Measurements from ENCODE around the gene ORAI2.

DNA sequence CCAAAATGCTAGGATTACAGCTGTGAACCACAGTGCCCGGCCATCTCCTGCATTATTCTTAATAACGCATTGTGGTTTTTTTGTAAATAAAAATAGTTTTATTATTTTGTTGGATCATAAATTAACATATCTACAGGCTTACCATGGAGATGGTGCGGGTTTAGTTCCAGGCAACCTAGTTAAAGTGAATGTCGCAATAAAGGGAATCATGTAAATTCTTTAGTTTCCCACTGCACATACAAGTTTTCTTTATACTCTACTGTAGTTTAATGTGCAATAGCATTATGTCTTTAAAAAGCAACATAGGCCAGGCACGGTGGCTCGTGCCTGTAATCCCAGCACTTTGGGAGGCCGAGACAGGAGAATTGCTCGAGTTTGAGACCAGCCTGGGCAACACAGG, 34.8 kb upstream of the ORAI2 start:
- no peak for TF ChIP-seq SIN3A (conservative IDR thresholded peaks at IDR 0.05 in 1 of 2, IDR thresholded peaks at IDR 0.05 in 1 of 2; ENCODE audit: low read depth in 1 of 2, low read length in 2 of 2)
- TF ChIP-seq, protein P1, sequence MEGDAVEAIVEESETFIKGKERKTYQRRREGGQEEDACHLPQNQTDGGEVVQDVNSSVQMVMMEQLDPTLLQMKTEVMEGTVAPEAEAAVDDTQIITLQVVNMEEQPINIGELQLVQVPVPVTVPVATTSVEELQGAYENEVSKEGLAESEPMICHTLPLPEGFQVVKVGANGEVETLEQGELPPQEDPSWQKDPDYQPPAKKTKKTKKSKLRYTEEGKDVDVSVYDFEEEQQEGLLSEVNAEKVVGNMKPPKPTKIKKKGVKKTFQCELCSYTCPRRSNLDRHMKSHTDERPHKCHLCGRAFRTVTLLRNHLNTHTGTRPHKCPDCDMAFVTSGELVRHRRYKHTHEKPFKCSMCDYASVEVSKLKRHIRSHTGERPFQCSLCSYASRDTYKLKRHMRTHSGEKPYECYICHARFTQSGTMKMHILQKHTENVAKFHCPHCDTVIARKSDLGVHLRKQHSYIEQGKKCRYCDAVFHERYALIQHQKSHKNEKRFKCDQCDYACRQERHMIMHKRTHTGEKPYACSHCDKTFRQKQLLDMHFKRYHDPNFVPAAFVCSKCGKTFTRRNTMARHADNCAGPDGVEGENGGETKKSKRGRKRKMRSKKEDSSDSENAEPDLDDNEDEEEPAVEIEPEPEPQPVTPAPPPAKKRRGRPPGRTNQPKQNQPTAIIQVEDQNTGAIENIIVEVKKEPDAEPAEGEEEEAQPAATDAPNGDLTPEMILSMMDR (IDR thresholded peaks at IDR 0.05; ENCODE audit: control extremely low read depth in 1 of 3, insufficient read depth in 1 of 3, low read depth in 1 of 3, low read length in 3 of 3) = no peak
- no peak for TF ChIP-seq TAF1 (IDR thresholded peaks at IDR 0.05; ENCODE audit: low read depth, low read length)
- TF ChIP-seq RNF2 (IDR thresholded peaks at IDR 0.05; ENCODE audit: borderline replicate concordance, low read depth, low read length, missing control alignments, poor library complexity, severe bottlenecking) = no peak
- TF ChIP-seq POLR2AphosphoS5 (IDR thresholded peaks at IDR 0.05; ENCODE audit: low read depth, low read length) = no peak
- TF ChIP-seq, protein P2, sequence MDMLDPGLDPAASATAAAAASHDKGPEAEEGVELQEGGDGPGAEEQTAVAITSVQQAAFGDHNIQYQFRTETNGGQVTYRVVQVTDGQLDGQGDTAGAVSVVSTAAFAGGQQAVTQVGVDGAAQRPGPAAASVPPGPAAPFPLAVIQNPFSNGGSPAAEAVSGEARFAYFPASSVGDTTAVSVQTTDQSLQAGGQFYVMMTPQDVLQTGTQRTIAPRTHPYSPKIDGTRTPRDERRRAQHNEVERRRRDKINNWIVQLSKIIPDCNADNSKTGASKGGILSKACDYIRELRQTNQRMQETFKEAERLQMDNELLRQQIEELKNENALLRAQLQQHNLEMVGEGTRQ (IDR thresholded peaks at IDR 0.05; ENCODE audit: low read length) = no peak
- TF ChIP-seq, protein P3, sequence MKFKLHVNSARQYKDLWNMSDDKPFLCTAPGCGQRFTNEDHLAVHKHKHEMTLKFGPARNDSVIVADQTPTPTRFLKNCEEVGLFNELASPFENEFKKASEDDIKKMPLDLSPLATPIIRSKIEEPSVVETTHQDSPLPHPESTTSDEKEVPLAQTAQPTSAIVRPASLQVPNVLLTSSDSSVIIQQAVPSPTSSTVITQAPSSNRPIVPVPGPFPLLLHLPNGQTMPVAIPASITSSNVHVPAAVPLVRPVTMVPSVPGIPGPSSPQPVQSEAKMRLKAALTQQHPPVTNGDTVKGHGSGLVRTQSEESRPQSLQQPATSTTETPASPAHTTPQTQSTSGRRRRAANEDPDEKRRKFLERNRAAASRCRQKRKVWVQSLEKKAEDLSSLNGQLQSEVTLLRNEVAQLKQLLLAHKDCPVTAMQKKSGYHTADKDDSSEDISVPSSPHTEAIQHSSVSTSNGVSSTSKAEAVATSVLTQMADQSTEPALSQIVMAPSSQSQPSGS (IDR thresholded peaks at IDR 0.05; ENCODE audit: low read length) = no peak
- no peak for TF ChIP-seq GTF2F1 (IDR thresholded peaks at IDR 0.05; ENCODE audit: borderline replicate concordance, low read depth, low read length)
- TF ChIP-seq JUN (IDR thresholded peaks at IDR 0.05; ENCODE audit: low read depth, low read length) = no peak
- no peak for TF ChIP-seq POLR2A (IDR thresholded peaks at IDR 0.05; ENCODE audit: control extremely low read depth in 1 of 2, low read depth in 2 of 2, low read length in 2 of 2)
- TF ChIP-seq RAD21 (IDR thresholded peaks at IDR 0.05 in 1 of 2, conservative IDR thresholded peaks at IDR 0.05 in 1 of 2; ENCODE audit: low read depth in 2 of 2, low read length in 2 of 2) = no peak
- no peak for TF ChIP-seq HDAC6 (IDR thresholded peaks at IDR 0.05; ENCODE audit: low read depth, low read length)
- TF ChIP-seq, protein P4, sequence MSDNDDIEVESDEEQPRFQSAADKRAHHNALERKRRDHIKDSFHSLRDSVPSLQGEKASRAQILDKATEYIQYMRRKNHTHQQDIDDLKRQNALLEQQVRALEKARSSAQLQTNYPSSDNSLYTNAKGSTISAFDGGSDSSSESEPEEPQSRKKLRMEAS (IDR thresholded peaks at IDR 0.05) = no peak
